ENCODE data around the gene DNAJB12. TPM values are rescaled to one million over a fixed set of nuclear protein-coding genes. Genes with fewer than 3 reads are reported as not detected.
"Not testable (repeated sequence)": the region's sequence is repeated elsewhere in the genome, so short reads cannot be mapped to it uniquely, and the experiment has no call there.

Gene DNAJB12
- 10 to 100 TPM; 36.9 to 38.5 TPM for total RNA-seq
- long read RNA-seq, full-length matches to known transcripts: 38 of 75 reads
- long read RNA-seq, partial matches to known transcripts: 7 of 75 reads
- long read RNA-seq, other reads (novel, unspliced or antisense): 30 of 75 reads

- DNase-seq: peak; percentile 86 to 91
- intact Hi-C loops (cut with DNase I, micrococcal nuclease): no loop called here
- peak; percentile 84 for ATAC-seq
Measured at GRCh38 chr10:72354356-72355213, at the start of gene DNAJB12. Gene DNAJB12 (minus strand): TSS chr10:72354919. CDS start chr10:72354897, 22 bp downstream.

- intact Hi-C loops (cut with DNase I, micrococcal nuclease); DNase-seq; ATAC-seq: not testable (repeated sequence)
Measured at GRCh38 chr10:72395581-72395980, 40.9 kb upstream of the DNAJB12 start.

GRCh38 chr10:72392571-72392970 lies 37.9 kb upstream of the DNAJB12 start:
- DNase-seq (no peak), ATAC-seq (no peak)
- intact Hi-C loops (cut with DNase I, micrococcal nuclease): no loop called here

GRCh38 chr10:72390764-72391163 lies 36.0 kb upstream of the DNAJB12 start:
- ATAC-seq: no peak
- DNase-seq: no peak
- intact Hi-C loops (cut with DNase I, micrococcal nuclease): no loop called here

- intact Hi-C loops (cut with DNase I, micrococcal nuclease): no loop called here
- DNase-seq: no peak
Measured at GRCh38 chr10:72389716-72390115, 35.0 kb upstream of the DNAJB12 start.

GRCh38 chr10:72389014-72389413 lies 34.3 kb upstream of the DNAJB12 start:
- intact Hi-C loops (cut with DNase I, micrococcal nuclease): no loop called here
- no peak for ATAC-seq
- DNase-seq: no peak

More at GRCh38 chr10:72389716-72390115, 35.0 kb upstream of the DNAJB12 start:
- no peak for ATAC-seq

GRCh38 chr10:72388062-72388461 lies 33.3 kb upstream of the DNAJB12 start:
- intact Hi-C loops (cut with DNase I, micrococcal nuclease): no loop called here
- DNase-seq (no peak), ATAC-seq (no peak)

GRCh38 chr10:72386916-72387586 lies 32.3 kb upstream of the DNAJB12 start:
- intact Hi-C loops (cut with DNase I, micrococcal nuclease): no loop called here
- DNase-seq (no peak), ATAC-seq (no peak)

- no peak for ATAC-seq
- intact Hi-C loops (cut with DNase I, micrococcal nuclease): no loop called here
- DNase-seq: no peak
Measured at GRCh38 chr10:72385724-72386123, 31.0 kb upstream of the DNAJB12 start.

- DNase-seq; ATAC-seq; intact Hi-C loops (cut with DNase I, micrococcal nuclease): not testable (repeated sequence)
Measured at GRCh38 chr10:72384982-72385381, 30.3 kb upstream of the DNAJB12 start.

- intact Hi-C loops (cut with DNase I, micrococcal nuclease): no loop called here
- no peak for ATAC-seq
- no peak for DNase-seq
Measured at GRCh38 chr10:72379776-72380175, 25.1 kb upstream of the DNAJB12 start.

GRCh38 chr10:72379062-72379461 lies 24.3 kb upstream of the DNAJB12 start:
- ATAC-seq (no peak), DNase-seq (no peak)
- intact Hi-C loops (cut with DNase I, micrococcal nuclease): no loop called here

GRCh38 chr10:72375585-72375984 lies 20.9 kb upstream of the DNAJB12 start:
- intact Hi-C loops (cut with DNase I, micrococcal nuclease): no loop called here
- no peak for DNase-seq
- ATAC-seq: peak; percentile 61

GRCh38 chr10:72375173-72375572 lies 20.5 kb upstream of the DNAJB12 start:
- ATAC-seq: no peak
- intact Hi-C loops (cut with DNase I, micrococcal nuclease): no loop called here
- DNase-seq: no peak

- peak; percentile 12 for ATAC-seq
Measured at GRCh38 chr10:72370201-72370722, 15.5 kb upstream of the DNAJB12 start.

GRCh38 chr10:72367301-72367960 lies 12.7 kb upstream of the DNAJB12 start:
- ATAC-seq (no peak), DNase-seq (no peak)
- intact Hi-C loops (cut with DNase I, micrococcal nuclease): loop anchor here in 1 of 2 donors (10.0 kb wide), 3 partner anchors 327 to 697 kb away; partner anchors contain the start of gene MCU

More at GRCh38 chr10:72370201-72370722, 15.5 kb upstream of the DNAJB12 start:
- no peak for DNase-seq
- intact Hi-C loops (cut with DNase I, micrococcal nuclease): no loop called here

GRCh38 chr10:72365106-72365895 lies 10.6 kb upstream of the DNAJB12 start:
- intact Hi-C loops (cut with DNase I, micrococcal nuclease): loop anchor here in 1 of 2 donors (10.0 kb wide), 3 partner anchors 330 to 700 kb away; partner anchors contain the start of gene MCU
- ATAC-seq: no peak
- DNase-seq: no peak

GRCh38 chr10:72364239-72364777 lies 9.6 kb upstream of the DNAJB12 start:
- ATAC-seq (peak; percentile 93), DNase-seq (peak; percentile 72 to 88)
- intact Hi-C loops (cut with DNase I, micrococcal nuclease): loop anchor here in 1 of 2 donors (10.0 kb wide), 3 partner anchors 330 to 700 kb away; partner anchors contain the start of gene MCU
